ENCODE results near the gene TSPAN12.
"Not testable (repeated sequence)": the region's sequence is repeated elsewhere in the genome, so short reads cannot be mapped to it uniquely, and the experiment has no call there.

Gene TSPAN12

DNA sequence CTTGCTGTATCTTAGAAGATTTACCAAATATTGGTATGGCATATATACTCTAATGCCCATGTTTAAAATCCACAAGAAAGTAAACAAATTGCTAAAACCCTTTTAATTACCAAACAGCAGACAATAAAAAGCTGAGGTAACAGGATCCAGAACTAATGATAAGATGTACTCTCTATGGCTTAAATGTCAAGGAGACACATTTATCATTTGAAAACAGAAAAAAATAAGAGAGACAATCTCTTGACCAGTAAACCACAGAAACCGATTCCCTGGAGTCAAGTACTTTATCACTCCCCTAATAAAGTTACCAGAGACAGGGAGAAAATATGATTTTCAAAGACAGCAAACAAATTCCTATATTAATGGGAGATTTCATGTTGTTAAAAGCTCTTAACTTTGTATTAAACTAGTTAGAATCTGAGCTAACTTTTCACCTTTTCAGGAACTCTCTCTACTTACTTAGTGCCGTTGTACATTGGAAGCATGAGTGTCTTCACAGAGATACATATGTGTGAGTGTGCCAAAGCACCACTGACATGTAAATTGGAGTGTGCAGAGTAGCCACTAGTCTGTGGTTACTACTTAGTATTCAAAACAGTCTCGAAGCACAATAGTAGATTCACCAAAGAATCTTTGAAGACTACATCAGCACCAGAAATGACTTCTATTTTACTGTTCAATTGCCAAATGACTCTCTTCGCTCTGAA lies 44.2 kb downstream of the TSPAN12 start:
- no peak overlapping the region for H3K27ac ChIP-seq
- H3K4me3 ChIP-seq, result no peak overlapping the region

DNA sequence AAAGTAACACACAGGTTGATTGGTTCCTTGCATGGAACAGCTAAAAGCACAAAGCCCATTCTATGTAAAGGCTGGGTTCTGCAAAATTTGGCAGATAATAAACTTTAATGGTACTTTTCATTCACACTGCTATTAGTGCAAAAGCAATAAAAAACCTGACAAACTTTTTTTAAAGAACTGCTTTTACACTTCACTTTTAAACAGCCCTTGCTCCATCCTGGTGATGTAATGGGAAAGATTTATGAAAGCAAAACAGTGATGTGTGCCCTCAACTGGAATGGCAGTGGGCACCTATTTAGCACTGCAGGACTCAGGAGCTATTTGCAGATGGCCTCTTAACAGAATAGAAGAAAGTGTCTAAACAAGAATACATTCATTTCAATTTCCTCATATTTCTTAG lies 44.9 kb downstream of the TSPAN12 start:
- Histone ChIP-seq H3K27ac (no peak overlapping the region), H3K4me3 (no peak overlapping the region)

GRCh38 chr7:120809260-120809659 lies 48.7 kb downstream of the TSPAN12 start:
- Histone ChIP-seq H3K27ac (no peak overlapping the region), H3K4me3 (no peak overlapping the region)

DNA sequence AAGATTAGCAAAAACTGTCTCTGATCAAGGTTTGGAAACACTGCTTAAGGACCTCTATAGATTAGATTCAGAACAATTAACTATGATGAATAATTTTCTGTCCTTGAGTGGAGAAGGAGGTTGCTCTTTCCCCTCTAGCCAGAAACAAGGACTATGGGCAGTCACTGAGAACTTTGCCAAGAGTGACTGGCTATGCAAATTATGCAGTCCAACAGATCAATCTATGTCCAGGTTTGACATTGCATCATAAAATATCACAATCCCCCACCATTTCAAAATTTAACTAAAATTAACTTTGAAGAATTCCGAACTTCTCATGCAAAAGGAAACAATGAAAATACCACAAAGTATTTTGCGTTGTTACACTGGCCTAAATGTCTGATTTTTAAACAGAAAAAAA lies 50.6 kb downstream of the TSPAN12 start:
- Histone ChIP-seq H3K27ac (no peak overlapping the region), H3K4me3 (no peak overlapping the region)

DNA sequence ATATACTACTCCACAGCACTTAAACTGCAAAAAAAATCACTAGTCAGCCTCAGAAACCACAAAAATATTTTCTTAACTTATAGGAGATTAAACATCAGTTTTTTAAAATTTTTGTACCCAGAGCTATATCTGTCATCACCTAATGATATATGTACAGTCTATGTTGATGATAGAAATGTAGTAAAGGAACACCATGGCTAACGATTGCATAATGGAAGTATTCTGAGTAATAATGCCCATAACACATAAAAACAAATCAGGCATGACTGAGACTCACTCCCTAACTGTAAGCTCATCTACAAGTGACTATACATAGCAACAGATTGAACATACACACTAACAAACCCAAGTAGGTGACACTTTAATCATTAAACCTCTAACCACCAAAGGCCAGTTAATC lies 51.3 kb downstream of the TSPAN12 start:
- H3K4me3 ChIP-seq, result no peak overlapping the region
- no peak overlapping the region for H3K27ac ChIP-seq

DNA sequence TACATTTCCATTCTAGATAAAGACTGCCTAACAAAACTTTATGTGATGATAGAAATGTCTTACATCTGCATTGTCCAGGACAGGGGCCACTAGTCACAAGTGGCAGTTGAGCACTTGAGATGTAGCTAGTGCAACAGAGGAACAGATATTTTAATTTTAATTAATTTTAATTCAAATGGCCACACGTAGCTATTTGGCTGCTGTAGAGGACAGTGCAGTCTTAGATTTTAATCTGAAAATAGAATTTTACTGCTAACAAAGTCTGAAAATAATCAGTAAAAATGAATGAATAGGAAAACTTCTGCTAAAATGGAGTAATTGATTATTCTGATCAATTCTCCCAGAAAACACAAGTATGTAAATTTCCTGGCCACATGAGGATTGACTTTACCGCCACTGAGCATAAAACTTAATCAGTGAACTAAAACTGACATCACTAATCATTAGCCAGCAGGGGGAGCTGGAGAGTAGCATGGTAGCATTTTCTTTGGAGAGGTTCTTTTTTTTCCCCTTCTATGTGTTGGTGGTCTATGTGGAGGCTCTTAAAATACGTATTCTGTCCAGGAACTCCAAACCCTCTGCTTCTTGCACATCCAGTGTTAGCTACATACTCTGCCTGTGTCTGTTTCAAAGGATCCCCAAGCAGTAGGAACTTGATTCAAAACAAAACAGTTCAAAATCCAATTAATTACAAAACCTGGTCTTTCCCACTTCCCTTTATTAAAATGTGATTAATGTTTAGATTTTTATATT lies 52.1 kb downstream of the TSPAN12 start:
- Histone ChIP-seq H3K27ac (no peak overlapping the region), H3K4me3 (no peak overlapping the region)

- Histone ChIP-seq H3K27ac (no peak overlapping the region), H3K4me3 (no peak overlapping the region)
These were observed 55.2 kb downstream of the TSPAN12 start for GRCh38 chr7:120802751-120803150.

- Histone ChIP-seq H3K27ac (no peak overlapping the region), H3K4me3 (no peak overlapping the region)
These were observed 58.0 kb downstream of the TSPAN12 start for GRCh38 chr7:120799813-120800475.

DNA sequence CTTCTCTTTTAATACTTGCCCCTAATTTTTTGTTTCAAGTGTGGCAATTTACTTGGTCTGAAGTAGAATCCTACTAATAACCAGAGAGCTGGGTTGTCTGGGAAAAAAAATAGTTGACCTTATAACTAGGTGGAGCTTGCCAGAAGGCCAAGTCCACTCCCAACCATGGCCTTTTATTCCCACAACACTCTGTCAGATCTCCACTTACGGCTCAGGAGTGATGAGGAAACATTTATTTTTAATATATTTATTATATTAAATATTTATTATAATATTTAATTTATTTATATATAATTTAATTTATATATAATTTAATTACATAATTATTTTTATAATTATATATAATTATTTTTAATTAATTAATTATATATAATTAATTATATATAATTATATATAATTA lies 58.8 kb downstream of the TSPAN12 start:
- Histone ChIP-seq H3K27ac (no peak overlapping the region), H3K4me3 (no peak overlapping the region)

GRCh38 chr7:120797026-120797645 lies 60.8 kb downstream of the TSPAN12 start:
- Histone ChIP-seq H3K27ac (no peak overlapping the region), H3K4me3 (no peak overlapping the region)

- no peak overlapping the region for H3K4me3 ChIP-seq
- H3K27ac ChIP-seq, result no peak overlapping the region
These were observed 63.7 kb downstream of the TSPAN12 start for GRCh38 chr7:120794106-120794729.

- Histone ChIP-seq H3K4me3 (no peak overlapping the region), H3K27ac (no peak overlapping the region)
These were observed 64.6 kb downstream of the TSPAN12 start for GRCh38 chr7:120793213-120793936.

- no peak overlapping the region for H3K27ac ChIP-seq
- no peak overlapping the region for H3K4me3 ChIP-seq
These were observed 65.1 kb downstream of the TSPAN12 start for GRCh38 chr7:120792861-120793130.

GRCh38 chr7:120792091-120792860 lies 65.7 kb downstream of the TSPAN12 start:
- no peak overlapping the region for H3K27ac ChIP-seq
- H3K4me3 ChIP-seq, result no peak overlapping the region

- H3K27ac ChIP-seq, result no peak overlapping the region
- H3K4me3 ChIP-seq, result no peak overlapping the region
These were observed 72.8 kb downstream of the TSPAN12 start for GRCh38 chr7:120785095-120785494.

GRCh38 chr7:120783721-120784120 lies 74.2 kb downstream of the TSPAN12 start:
- Histone ChIP-seq H3K27ac (no peak overlapping the region), H3K4me3 (no peak overlapping the region)

DNA sequence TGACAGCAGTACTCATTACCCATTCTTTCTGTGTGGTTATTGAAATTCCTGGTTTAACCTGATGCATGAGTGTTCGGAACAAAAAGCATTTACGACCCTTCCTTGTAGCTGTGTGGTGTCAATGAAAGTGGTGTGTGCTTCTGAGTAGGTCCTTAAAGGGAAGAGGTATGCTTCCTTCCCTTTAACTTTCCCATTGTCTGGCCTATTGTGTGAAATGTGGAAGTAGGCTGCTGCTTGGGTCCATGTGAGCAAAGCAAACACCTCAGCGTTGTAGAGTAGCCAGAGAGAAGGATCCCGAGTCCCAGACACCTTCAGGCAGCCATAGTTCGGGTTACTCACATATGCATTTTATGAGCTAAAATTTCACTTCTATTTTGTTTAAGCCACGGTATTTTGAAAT lies 74.7 kb downstream of the TSPAN12 start:
- H3K27ac ChIP-seq, result no peak overlapping the region
- H3K4me3 ChIP-seq, result no peak overlapping the region

DNA sequence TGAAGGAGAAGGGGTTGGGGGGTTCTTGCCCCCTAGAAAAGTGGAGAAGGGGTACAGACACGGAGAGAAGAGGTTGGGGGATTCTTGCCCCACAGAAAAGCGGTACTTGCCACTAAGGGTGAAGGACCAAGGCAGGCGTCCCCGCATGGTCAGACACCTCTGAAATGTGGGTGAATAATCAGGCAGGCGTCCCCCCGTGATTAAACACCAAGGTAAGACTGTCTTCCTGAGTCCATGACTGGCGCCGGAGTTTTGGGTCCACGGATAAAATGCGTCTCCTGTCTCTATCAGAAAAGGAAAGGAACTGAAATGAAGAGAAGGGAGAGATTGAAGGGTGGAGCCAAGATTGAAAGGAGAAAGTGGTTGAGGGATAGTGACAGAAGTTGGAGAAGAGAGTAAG lies 76.0 kb downstream of the TSPAN12 start:
- H3K27ac ChIP-seq, H3K4me3 ChIP-seq: not testable (repeated sequence)

- H3K4me3 ChIP-seq, result no peak overlapping the region
- no peak overlapping the region for H3K27ac ChIP-seq
These were observed 77.0 kb downstream of the TSPAN12 start for GRCh38 chr7:120780938-120781337.

All from skin epidermis (tissue), 12 donors.